GM10266 (cell line): Measurements from ENCODE around the gene TRAPPC5.

Experiments
- DNase-seq: peaks from one replicate; pipeline ENCODE4 v3.0.0; 2012; ENCODE audit errors: extremely low spot score
- CTCF ChIP-seq: IDR thresholded peaks from 2 replicates; pipeline ENCODE4 v1.5.1; 2012; ENCODE audit warnings: mild to moderate bottlenecking, low read depth; ENCODE audit not compliant: control insufficient read depth, insufficient read depth; ENCODE audit errors: missing control alignments

The TRAPPC5 gene

DNA sequence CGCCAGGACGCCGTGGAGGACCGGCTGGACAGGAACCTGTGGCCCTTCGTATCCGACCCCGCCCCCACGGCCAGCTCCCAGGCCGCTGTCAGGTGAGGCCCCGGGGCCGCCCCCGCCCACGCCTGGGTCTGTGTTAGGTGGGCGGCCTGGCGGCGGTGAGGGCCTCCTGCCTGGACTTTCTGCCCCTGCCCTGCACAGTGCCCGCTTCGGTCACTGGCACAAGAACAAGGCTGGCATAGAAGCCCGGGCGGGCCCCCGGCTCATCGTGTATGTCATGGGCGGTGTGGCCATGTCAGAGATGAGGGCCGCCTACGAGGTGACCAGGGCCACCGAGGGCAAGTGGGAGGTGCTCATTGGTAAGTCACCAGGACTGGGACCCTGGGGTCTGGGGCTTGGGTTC, 33.5 kb upstream of the TRAPPC5 start:
- TF ChIP-seq CTCF = no peak
- DNase-seq = no peak

GRCh38 chr19:7648265-7649014, 32.2 kb upstream of the TRAPPC5 start:
- no peak for TF ChIP-seq CTCF
- DNase-seq = no peak

- TF ChIP-seq CTCF = no peak
- no peak for DNase-seq
Observed at GRCh38 chr19:7650148-7650547, 30.5 kb upstream of the TRAPPC5 start.

GRCh38 chr19:7652061-7652641, 28.5 kb upstream of the TRAPPC5 start:
- peak; percentile 91 for DNase-seq
- peak; percentile 93 for TF ChIP-seq CTCF

DNA sequence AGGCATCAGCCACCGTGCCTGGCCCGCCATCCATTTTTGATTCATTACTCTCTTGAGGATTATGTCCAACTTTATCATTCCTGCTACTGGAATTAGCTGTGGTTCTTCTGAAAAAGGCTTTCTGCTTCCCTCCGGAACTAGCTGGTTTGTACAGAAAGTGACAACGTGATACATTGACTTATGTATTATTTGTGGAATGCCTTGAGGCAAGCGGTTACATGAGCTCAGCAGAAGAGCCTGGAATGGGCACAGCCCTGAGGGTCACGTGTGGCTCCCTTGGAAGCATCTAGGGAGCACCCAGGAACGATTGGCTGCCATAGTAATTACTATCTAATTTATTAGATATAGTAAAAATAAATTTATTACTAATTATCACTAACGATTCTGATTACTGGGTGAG, 26.2 kb upstream of the TRAPPC5 start:
- DNase-seq = no peak
- no peak for TF ChIP-seq CTCF

DNA sequence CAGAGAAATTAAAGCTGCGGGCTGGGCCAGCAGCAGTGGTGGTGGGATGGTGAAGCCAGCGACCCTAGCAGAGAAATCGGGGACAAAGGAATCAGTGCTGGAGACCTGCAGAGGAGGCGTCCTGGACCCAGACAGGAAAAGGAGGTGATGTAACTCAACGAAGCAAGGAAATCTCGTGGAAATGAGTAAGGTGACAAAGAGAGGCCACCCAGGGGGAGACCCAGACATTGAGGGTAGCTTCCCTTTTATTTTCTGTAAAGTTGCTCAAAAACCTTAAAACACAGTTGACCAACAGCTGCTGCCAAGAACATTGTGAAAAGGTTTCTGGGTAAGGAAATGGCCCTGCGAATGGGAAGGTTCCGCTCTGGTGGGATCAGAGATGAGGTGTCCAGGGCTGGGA, 25.1 kb upstream of the TRAPPC5 start:
- no peak for TF ChIP-seq CTCF
- DNase-seq = no peak

DNA sequence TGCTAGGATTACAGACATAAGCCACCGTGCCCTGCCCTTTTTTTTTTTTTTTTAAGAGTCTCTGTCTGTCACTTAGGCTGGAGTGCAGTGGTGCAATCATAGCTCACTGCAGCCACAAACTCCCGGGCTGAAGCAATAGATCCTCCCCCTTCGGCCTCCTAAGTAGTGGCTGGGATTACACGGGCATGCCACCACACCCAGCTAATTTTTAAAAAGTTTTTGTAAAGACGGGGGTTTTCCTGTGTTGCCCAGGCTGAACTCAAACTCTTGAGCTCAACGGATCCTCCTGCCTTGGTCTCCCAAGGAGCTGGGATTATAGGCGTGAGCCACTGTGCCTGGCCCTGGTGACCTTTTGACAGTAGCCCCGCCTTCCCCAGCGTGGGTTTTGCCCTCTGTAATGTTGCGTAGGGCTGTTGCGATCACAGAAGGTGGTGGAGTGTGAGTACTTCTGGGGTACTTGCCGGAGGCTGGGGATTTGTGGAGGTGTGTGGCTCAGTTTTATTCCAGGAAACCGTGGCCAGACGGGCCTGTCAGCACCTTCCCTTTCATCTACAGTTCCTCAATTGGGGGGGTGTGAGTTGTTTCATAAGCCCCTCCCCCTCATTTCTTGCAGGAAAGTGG, 23.4 kb upstream of the TRAPPC5 start:
- no peak for TF ChIP-seq CTCF
- DNase-seq = no peak
